ENCODE data around the gene LIMS1.

- TF ChIP-seq CTCF (IDR thresholded peaks at IDR 0.05) = no peak
- no peak for TF ChIP-seq POLR2A (IDR thresholded peaks at IDR 0.05)
These were observed 83.3 kb downstream of the LIMS1 start for GRCh38 chr2:108617617-108618016.
